ENCODE results near the gene PPIB. TPM values are rescaled to one million over a fixed set of nuclear protein-coding genes. Genes with fewer than 3 reads are reported as not detected.

Gene PPIB
- total and polyA plus RNA-seq, 4 experiments from 2014 or later, result 247 to 730 (median 443) TPM

- no peak overlapping the region for H3K27ac Mint-ChIP-seq
- H3K27me3 ChIP-seq (ENCODE audit: insufficient read depth, low read length), result no peaks in the 10 kb centered on the region
- no peak overlapping the region for H3K27ac ChIP-seq (ENCODE audit: low read depth, low read length)
- H3K4me3 ChIP-seq (ENCODE audit: low read length in 2 of 2), result no peak overlapping the region
- H3K27me3 Mint-ChIP-seq, result no peaks in the 10 kb centered on the region
- H3K9me3 Mint-ChIP-seq, result no peaks in the 10 kb centered on the region
- no peak overlapping the region for H3K4me3 Mint-ChIP-seq
- DNase-seq, result no peak
- ChIA-PET CTCF (ENCODE audit: partially characterized antibody) (no interaction called here), POLR2A (ENCODE audit: partially characterized antibody) (no interaction called here)
- H3K4me1 ChIP-seq (ENCODE audit: insufficient read depth, low read length), result no peaks in the 10 kb centered on the region
- peaks cover 12% of the 10 kb centered on the region for H3K36me3 ChIP-seq (ENCODE audit: insufficient read depth, low read length)
- H3K36me3 Mint-ChIP-seq, result peaks cover 23 to 43% of the 10 kb centered on the region in 2 donors
- H3K4me1 Mint-ChIP-seq, result peaks cover 7 to 18% (median 10%) of the 10 kb centered on the region in 4 donors
- H3K9me3 ChIP-seq (ENCODE audit: control insufficient read depth in 1 of 2, low read length in 2 of 2), result no peaks in the 10 kb centered on the region
- intact Hi-C loops (cut with micrococcal nuclease), result no loop called here
Measured at GRCh38 chr15:64191971-64192830, 29.4 kb upstream of the PPIB start.

GRCh38 chr15:64187396-64188191, 24.8 kb upstream of the PPIB start:
- POLR2A ChIA-PET (ENCODE audit: partially characterized antibody), result interaction anchor here (1.0 to 1.1 kb wide), 2 partner anchors 25 kb away, joined by 3 to 4 read pairs; partner anchors contain the start of gene PPIB

GRCh38 chr15:64185146-64185911, 22.5 kb upstream of the PPIB start:
- H3K9me3 Mint-ChIP-seq, result no peaks in the 10 kb centered on the region
- no peaks in the 10 kb centered on the region for H3K27me3 Mint-ChIP-seq
- H3K36me3 Mint-ChIP-seq, result peaks cover 27 to 34% of the 10 kb centered on the region in 2 donors
- ChIA-PET POLR2A (ENCODE audit: partially characterized antibody) (interaction anchor here (0.6 kb wide), 1 partner anchor 67 kb away, joined by 5 read pairs; no protein-coding TSS in a partner anchor), CTCF (ENCODE audit: partially characterized antibody) (interaction anchor here (0.6 to 0.7 kb wide), 2 partner anchors 81 to 90 kb away, joined by 3 read pairs; no protein-coding TSS in a partner anchor)
- H3K36me3 ChIP-seq (ENCODE audit: insufficient read depth, low read length), result peaks cover 15% of the 10 kb centered on the region
- no peak overlapping the region for H3K27ac ChIP-seq (ENCODE audit: low read depth, low read length)
- no peak overlapping the region for H3K4me3 Mint-ChIP-seq
- intact Hi-C loops (cut with micrococcal nuclease), result no loop called here
- H3K4me1 ChIP-seq (ENCODE audit: insufficient read depth, low read length), result no peaks in the 10 kb centered on the region
- no peak overlapping the region for H3K4me3 ChIP-seq (ENCODE audit: low read length in 2 of 2)
- H3K9me3 ChIP-seq (ENCODE audit: control insufficient read depth in 1 of 2, low read length in 2 of 2), result no peaks in the 10 kb centered on the region
- DNase-seq, result no peak
- no peaks in the 10 kb centered on the region for H3K27me3 ChIP-seq (ENCODE audit: insufficient read depth, low read length)
- H3K27ac Mint-ChIP-seq, result peak overlapping the region in 1 of 7 donors; percentile 60
- peaks cover 7 to 18% (median 10%) of the 10 kb centered on the region in 4 donors for H3K4me1 Mint-ChIP-seq

More at GRCh38 chr15:64187396-64188191, 24.8 kb upstream of the PPIB start:
- Mint-ChIP-seq H3K4me1 (peaks cover 7 to 18% (median 10%) of the 10 kb centered on the region in 4 donors), H3K36me3 (peaks cover 17 to 33% of the 10 kb centered on the region in 2 donors), H3K9me3 (no peaks in the 10 kb centered on the region), H3K27me3 (no peaks in the 10 kb centered on the region), H3K27ac (peak overlapping the region in 5 of 7 donors; percentile 37 to 83 (median 74)), H3K4me3 (peak overlapping the region in 6 of 8 donors; percentile 55 to 79 (median 69))
- H3K9me3 ChIP-seq (ENCODE audit: control insufficient read depth in 1 of 2, low read length in 2 of 2), result no peaks in the 10 kb centered on the region
- no peak for DNase-seq
- H3K4me3 ChIP-seq (ENCODE audit: low read length in 2 of 2), result no peak overlapping the region
- intact Hi-C loops (cut with micrococcal nuclease), result no loop called here
- CTCF ChIA-PET (ENCODE audit: partially characterized antibody), result no interaction called here
- no peak overlapping the region for H3K27ac ChIP-seq (ENCODE audit: low read depth, low read length)
- no peaks in the 10 kb centered on the region for H3K4me1 ChIP-seq (ENCODE audit: insufficient read depth, low read length)
- peaks cover 12% of the 10 kb centered on the region for H3K36me3 ChIP-seq (ENCODE audit: insufficient read depth, low read length)
- no peaks in the 10 kb centered on the region for H3K27me3 ChIP-seq (ENCODE audit: insufficient read depth, low read length)

GRCh38 chr15:64182859-64183370, 20.1 kb upstream of the PPIB start:
- H3K27ac ChIP-seq (ENCODE audit: low read depth, low read length), result no peak overlapping the region
- Mint-ChIP-seq H3K9me3 (no peaks in the 10 kb centered on the region), H3K36me3 (peaks cover 33 to 38% of the 10 kb centered on the region in 2 donors), H3K27ac (no peak overlapping the region), H3K4me1 (peaks cover 0 to 5% (median 3%) of the 10 kb centered on the region in 4 donors), H3K4me3 (no peak overlapping the region), H3K27me3 (no peaks in the 10 kb centered on the region)
- ChIA-PET POLR2A (ENCODE audit: partially characterized antibody) (no interaction called here), CTCF (ENCODE audit: partially characterized antibody) (no interaction called here)
- no peaks in the 10 kb centered on the region for H3K4me1 ChIP-seq (ENCODE audit: insufficient read depth, low read length)
- no peak for DNase-seq
- peaks cover 10% of the 10 kb centered on the region for H3K36me3 ChIP-seq (ENCODE audit: insufficient read depth, low read length)
- H3K27me3 ChIP-seq (ENCODE audit: insufficient read depth, low read length), result no peaks in the 10 kb centered on the region
- H3K9me3 ChIP-seq (ENCODE audit: control insufficient read depth in 1 of 2, low read length in 2 of 2), result no peaks in the 10 kb centered on the region
- H3K4me3 ChIP-seq (ENCODE audit: low read length in 2 of 2), result no peak overlapping the region
- intact Hi-C loops (cut with micrococcal nuclease), result no loop called here

- Mint-ChIP-seq H3K27ac (no peak overlapping the region), H3K4me3 (no peak overlapping the region), H3K9me3 (no peaks in the 10 kb centered on the region), H3K4me1 (no peaks in the 10 kb centered on the region), H3K36me3 (peaks cover 32 to 56% of the 10 kb centered on the region in 2 donors), H3K27me3 (no peaks in the 10 kb centered on the region)
- intact Hi-C loops (cut with micrococcal nuclease), result no loop called here
- Histone ChIP-seq H3K4me1 (ENCODE audit: insufficient read depth, low read length) (no peaks in the 10 kb centered on the region), H3K27me3 (ENCODE audit: insufficient read depth, low read length) (no peaks in the 10 kb centered on the region), H3K27ac (ENCODE audit: low read depth, low read length) (no peak overlapping the region), H3K36me3 (ENCODE audit: insufficient read depth, low read length) (peaks cover 14% of the 10 kb centered on the region), H3K9me3 (ENCODE audit: control insufficient read depth in 1 of 2, low read length in 2 of 2) (no peaks in the 10 kb centered on the region), H3K4me3 (ENCODE audit: low read length in 2 of 2) (no peak overlapping the region)
- DNase-seq, result no peak
- ChIA-PET POLR2A (ENCODE audit: partially characterized antibody) (no interaction called here), CTCF (ENCODE audit: partially characterized antibody) (interaction anchor here (1.3 kb wide), 1 partner anchor 25 kb away, joined by 5 read pairs; no protein-coding TSS in a partner anchor)
Measured at GRCh38 chr15:64180235-64180824, 17.5 kb upstream of the PPIB start.

- Mint-ChIP-seq H3K9me3 (no peaks in the 10 kb centered on the region), H3K4me3 (no peak overlapping the region), H3K4me1 (peaks cover 16 to 29% (median 23%) of the 10 kb centered on the region in 4 donors), H3K27ac (peak overlapping the region in 5 of 7 donors; percentile 13 to 89 (median 25)), H3K36me3 (peaks cover 12 to 23% of the 10 kb centered on the region in 2 donors), H3K27me3 (no peaks in the 10 kb centered on the region)
- ChIA-PET POLR2A (ENCODE audit: partially characterized antibody) (interaction anchor here (1.3 kb wide), 2 partner anchors 13 to 73 kb away, joined by 3 read pairs; partner anchors contain the start of gene CIAO2A), CTCF (ENCODE audit: partially characterized antibody) (interaction anchor here (6.2 kb wide), 1 partner anchor 13 kb away, joined by 43 read pairs; the partner anchor contains the start of gene SNX22)
- Histone ChIP-seq H3K4me1 (ENCODE audit: insufficient read depth, low read length) (peaks cover 25% of the 10 kb centered on the region), H3K27ac (ENCODE audit: low read depth, low read length) (no peak overlapping the region), H3K4me3 (ENCODE audit: low read length in 2 of 2) (no peak overlapping the region), H3K9me3 (ENCODE audit: control insufficient read depth in 1 of 2, low read length in 2 of 2) (no peaks in the 10 kb centered on the region), H3K27me3 (ENCODE audit: insufficient read depth, low read length) (no peaks in the 10 kb centered on the region), H3K36me3 (ENCODE audit: insufficient read depth, low read length) (peaks cover 5% of the 10 kb centered on the region)
- intact Hi-C loops (cut with micrococcal nuclease), result loop anchor here (10.0 kb wide), 1 partner anchor 489 kb away; no protein-coding TSS in a partner anchor
- no peak for DNase-seq
Measured at GRCh38 chr15:64166102-64166890, 3.5 kb upstream of the PPIB start.

Measured in CD4-positive, alpha-beta memory T cell (primary cell).